HG02981 (cell line): ENCODE results near the gene ORC5.

Experiments
- ATAC-seq: cut with Tn5 transposase; IDR thresholded peaks from one replicate; pipeline ENCODE4 v1.9.1; 2021; ENCODE audit warnings: mild to moderate bottlenecking, moderate library complexity; ENCODE audit not compliant: unreplicated experiment

The ORC5 gene

GRCh38 chr7:104130726-104131125 lies 77.1 kb downstream of the ORC5 start:
- no peak for ATAC-seq

DNA sequence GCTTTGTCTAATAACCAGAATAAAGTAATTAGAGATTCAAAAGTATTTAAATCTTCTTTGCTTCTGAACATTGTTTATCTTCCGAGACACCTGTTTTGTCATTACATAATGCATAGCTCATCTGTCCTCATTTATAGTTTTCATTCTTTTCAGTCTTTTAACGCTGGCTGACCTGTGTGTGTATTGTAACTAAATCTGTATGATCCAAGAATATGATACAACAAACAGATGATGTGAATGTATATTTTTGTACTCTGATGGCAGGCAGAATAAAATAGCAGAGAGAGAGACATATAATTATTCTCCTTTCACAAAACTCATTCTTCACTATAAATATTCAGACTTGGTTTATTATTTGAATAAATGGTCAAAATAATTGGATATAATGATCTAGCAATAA lies 80.6 kb downstream of the ORC5 start:
- no peak for ATAC-seq

DNA sequence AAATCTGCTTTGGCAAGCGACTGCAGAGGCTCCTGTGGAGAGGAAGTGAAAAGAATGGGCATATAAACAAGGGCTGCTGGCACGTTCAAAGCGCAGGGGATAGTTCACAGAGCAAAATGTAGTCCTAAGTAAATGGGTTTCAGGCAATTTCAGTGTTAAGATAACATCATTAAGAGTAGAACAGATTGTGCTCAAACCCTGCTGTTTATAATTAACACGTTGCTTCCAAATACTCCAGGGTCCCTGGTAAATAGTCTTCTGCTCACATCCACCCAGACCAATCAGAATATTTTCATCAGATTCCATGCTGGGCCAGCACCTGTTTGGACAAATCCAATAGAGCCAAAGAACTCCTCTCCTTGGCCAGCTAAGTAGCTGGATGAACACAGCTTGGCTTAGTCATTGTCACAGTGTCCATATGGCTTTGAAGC lies 81.4 kb downstream of the ORC5 start:
- no peak for ATAC-seq

DNA sequence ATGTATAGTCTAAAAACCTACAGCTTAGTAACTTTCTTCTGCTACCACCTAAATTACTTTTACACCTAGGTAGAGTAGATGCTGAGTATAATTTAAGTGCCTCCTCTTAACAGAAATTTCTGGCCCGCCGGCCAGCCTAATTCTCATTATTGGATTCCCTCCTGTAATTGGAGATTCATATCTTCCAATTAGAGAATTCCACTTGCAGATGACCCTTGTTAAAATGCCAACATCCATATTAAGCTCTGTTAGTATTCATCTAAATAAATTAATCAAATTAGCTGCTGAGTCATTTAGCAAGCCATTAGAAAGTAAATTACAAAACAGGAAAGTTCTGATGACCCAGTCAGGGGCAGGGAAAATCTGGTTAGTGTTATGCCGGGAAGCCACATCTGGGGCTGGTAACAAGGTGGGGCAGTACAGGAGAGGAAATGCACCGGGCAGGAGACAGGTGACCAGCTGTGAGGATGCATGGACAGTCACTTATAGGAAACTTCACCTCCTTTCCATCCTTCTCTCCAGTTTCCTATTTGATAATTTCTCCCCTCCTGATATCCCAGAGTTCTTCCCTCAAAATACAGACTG lies 82.8 kb downstream of the ORC5 start:
- ATAC-seq: no peak

DNA sequence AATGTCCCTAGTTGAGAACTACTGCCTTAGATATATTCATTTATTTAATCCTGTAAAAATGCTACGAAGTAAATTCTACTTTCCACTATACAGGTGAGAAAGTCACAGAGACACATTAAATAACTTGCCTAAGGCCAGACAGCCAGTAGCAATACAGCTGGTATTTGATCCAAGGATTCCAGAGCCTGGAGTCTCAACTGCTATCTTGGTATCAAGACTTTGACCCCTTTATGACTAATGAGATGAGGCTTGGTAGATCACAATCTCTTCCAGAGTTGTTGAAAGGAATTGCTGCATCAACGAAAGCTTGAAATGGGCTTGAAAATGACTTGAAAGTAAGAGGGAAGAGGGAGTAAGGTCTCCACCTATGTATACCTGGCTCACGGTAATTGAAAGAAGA lies 83.3 kb downstream of the ORC5 start:
- no peak for ATAC-seq

DNA sequence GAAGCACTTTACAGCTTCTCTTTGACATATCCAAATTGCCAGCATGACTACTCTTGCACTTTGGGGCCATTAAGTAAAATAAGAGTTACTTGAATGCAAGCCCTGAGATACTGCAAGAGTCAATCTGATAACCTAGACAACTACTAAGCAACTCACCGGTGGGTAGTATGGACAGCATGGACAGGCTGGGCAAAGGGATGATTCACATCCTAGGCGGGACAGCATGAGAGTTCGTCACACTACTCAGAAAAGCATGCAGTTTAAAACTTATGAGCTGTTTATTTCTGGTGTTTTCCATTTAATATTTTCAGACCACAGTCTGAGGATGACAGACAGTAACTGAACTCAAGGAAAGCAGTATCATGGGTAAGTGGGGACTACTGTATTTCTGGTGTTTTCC lies 84.0 kb downstream of the ORC5 start:
- no peak for ATAC-seq

DNA sequence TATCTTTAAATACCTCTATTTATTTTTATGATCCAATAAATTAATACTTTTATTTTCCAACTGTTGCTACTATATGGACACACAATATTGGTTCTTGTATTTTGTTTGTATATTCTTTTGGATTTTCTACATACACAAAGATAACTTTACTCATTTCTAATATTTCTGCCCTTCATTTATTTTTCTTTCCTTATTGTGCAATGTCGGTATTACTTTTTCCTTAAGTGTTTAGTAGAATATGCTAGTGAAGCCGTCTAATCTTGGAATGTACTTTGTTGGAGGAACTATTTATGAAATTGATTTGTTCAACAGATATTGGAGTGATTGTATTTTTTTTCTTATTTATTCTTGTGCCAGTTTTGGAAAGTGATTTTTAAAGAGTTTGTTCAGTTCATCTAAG lies 94.0 kb downstream of the ORC5 start:
- no peak for ATAC-seq

- no peak for ATAC-seq
Observed at GRCh38 chr7:104112623-104113022, 95.2 kb downstream of the ORC5 start.

GRCh38 chr7:104111271-104111670 lies 96.5 kb downstream of the ORC5 start:
- ATAC-seq: no peak

DNA sequence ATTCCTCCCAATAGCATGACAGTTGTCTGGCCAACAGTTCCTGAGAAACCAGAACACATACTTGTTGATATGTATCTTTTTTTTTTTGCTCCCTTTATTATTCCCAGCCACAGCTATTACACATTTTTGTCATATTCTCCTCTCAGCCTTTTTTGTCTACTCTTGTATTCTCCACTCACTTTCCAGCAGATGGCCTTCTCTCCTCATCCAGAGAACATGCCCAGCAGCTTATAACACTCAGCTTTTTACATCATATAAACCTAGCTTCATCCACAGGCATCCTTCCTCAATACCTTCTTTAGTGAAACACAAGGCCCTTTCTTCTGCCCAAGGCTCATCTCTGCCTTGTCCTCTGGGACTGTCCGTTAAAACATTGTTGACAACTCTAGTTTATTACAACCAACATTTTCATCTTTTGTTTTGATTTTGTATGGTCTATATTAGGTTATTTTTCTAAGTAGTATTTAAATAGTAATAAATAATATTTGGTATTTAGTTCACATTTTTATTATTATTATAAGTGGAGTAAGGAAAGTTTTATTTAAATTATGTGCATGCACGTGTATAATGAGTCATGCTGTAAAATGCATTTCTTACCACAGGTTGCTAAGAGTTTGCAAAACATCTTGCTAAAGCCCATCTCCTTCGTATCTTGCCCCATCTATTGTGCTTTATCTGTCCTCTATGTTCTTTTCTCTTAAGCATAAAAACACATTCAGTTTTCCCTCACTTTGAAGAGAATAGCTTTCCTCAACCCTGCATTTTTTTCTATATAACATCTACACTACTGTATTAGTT lies 101.5 kb downstream of the ORC5 start:
- no peak for ATAC-seq

DNA sequence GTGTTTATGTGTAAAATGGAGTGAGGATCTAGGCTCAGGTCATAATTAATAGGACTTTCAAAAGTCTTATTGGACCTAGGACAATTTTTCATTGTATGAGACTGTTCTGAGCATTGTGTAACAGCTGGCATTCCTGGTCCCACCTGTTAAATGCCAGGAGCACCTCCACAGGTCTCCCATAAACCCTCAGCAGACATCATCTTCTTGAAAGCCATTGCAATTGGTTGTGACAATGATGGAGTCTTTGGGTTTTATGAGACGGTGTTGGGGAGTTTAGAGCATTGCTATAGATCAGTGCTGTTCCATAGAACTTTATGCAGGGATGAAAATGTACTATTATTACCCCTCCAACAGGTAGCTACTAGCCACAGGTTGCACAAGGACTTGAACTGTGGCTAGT lies 108.9 kb downstream of the ORC5 start:
- ATAC-seq: no peak

DNA sequence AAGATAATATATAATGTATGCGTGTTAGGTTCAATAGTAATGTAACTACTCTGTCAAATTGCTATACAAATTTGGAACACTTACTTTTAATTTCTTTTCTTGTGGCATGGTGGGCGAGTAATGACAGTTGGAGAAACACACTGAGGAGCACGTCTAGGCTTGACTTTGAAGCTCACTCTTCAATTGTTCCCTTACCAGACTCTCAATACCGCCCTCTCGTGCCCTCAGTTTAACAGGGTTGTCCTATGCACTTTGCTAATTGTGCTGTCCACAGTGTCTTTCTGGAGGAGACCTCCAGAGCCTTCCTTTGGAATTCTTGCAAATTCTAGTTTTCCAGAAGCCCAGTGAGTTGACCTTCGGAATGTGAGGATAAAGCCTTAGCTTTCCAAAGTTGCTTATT lies 111.1 kb downstream of the ORC5 start:
- no peak for ATAC-seq

DNA sequence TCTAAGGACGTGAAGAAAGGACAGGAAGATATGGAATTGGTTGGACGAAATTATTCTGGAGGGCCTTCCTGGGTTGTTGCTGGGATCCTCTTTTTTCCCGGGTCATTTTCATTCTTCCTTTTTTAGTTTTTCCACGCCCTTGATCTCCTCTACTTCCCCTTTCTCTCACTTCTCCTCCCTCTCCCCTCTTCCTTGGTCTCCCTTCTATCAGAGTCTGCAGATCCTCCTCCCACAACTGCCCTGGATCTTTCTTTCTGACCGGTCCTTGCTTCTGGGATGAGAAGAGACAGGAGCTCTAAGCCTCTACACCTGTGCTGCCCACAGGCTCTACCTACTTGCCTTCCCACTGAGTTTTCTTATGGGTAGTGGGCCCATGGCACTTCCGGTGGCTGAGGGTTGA lies 114.7 kb downstream of the ORC5 start:
- ATAC-seq: no peak

DNA sequence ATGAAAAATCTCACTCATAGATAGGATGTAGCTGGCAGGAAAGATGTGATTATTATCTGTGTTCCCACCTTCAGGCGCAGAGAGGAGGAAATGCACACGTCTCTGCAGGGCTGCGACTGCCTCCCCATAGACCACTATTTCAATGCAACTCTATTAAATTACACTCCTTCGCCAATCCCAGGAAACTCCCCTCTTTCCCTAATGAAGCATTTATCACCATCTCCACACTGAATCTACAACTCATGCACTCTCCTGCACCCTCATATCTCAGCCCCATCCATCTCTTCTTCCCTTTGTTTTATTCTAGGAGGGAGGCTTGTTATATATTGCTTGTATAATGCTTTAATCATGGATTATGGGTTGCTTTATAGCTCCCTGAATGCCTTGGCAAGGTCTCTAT lies 116.6 kb downstream of the ORC5 start:
- no peak for ATAC-seq

- no peak for ATAC-seq
Observed at GRCh38 chr7:104089612-104090011, 118.2 kb downstream of the ORC5 start.

DNA sequence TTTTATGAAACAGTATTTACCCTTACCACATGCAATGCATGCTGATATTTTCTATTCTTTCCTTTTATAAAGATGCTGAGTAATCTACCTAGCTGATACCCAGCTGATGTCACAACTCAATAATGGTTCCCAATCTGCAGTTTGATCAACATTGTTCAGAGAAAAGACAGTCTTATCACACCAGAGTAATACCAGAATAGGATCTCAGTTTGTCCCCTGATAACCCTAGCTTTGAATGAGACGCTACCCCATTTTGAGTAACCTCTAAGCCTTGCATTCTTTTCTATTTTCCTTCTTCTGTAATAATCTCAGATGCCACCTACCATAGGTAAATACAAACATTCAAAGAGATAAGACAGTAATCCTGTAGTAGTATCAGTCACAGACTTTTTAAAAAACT lies 118.8 kb downstream of the ORC5 start:
- ATAC-seq: no peak
